Measurements from ENCODE around the gene RPL13.

GRCh38 chr16:89583197-89583894 is 22.9 kb downstream of the RPL13 start:
- TF ChIP-seq EP300 (IDR thresholded peaks at IDR 0.05; ENCODE audit: borderline replicate concordance in 1 of 2, low read depth in 2 of 2, low read length in 2 of 2) (no peak), JUN (IDR thresholded peaks at IDR 0.05; ENCODE audit: low read depth, low read length) (no peak), TAF7 (optimal IDR thresholded peaks at IDR 0.05; ENCODE audit: borderline replicate concordance, low read depth, low read length) (no peak), CTCF (IDR thresholded peaks at IDR 0.05; ENCODE audit: control extremely low read depth in 1 of 3, insufficient read depth in 1 of 3, low read depth in 1 of 3, low read length in 3 of 3) (no peak)

Measured in H1 (cell line).